IPS-18c (cell line): ENCODE results near the gene SRCAP.
A peak's percentile ranks its signal among the peaks of the same experiment; 100 is the strongest.

Experiments used
- H3K4me3 ChIP-seq: 2 replicates; pipeline ENCODE4 v1.7.0; 2013; ENCODE audit warnings: low read depth, mild to moderate bottlenecking, low read length, moderate library complexity; ENCODE audit not compliant: insufficient read depth
- H3K9me3 ChIP-seq: one replicate; pipeline ENCODE4 v1.6.1; 2013; ENCODE audit warnings: mild to moderate bottlenecking, low read length, moderate library complexity; ENCODE audit not compliant: control insufficient read depth, insufficient read depth

The SRCAP gene

DNA sequence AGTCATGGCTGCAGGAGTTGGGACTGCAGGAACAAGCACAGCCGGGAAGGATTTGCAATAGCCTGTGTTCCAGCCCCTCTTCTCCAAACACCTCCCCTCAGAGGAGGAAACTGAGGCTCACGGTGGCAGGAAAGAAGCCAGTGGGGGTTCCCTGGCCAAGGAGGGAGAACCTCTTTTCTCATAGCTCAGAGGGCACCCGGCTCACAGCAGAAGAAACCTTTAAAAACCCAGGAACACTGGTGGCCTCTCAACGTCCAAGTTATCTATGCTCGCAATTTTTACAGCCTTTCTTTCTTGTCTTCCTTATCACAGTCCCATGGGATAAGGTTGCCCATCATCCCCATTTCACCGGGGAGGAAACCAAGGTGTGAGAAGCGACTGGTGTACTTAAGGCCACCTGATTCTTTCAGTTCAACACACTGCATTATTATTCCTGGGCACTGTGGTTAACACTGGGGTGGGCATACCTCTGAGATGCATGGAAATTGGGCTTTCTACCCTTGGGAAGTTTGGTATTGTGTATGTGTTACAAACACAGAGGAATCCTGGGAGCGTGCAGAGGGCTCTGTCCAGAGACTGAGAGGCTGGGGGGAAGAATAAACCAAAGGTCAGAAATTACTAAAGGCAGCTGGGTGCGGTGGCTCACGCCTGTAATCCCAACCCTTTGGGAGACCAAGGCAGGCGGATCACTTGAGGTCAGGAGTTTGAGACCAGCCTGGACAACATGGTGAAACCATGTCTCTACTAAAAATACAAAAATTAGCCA lies 88.8 kb downstream of the SRCAP start:
- Histone ChIP-seq H3K9me3 (no peaks in the 10 kb centered on the region), H3K4me3 (peak overlapping the region; percentile 64)
